HCT116 (cell line): ENCODE measurements around the gene CCDC70. TPM values are rescaled to one million over a fixed set of nuclear protein-coding genes. Genes with fewer than 3 reads are reported as not detected.

Experiments used
- ATAC-seq: fragments of 200-7000 bp; cut with Tn5 transposase; 2 replicates; pipeline ENCODE4 v1.9.1; 2020; ENCODE audit warnings: mild to moderate bottlenecking, moderate library complexity
- BruUV-seq: library from RNA; stranded (reverse); fragments of 400-500 nt; replicated peaks from 2 replicates; lab custom pipeline; 2021; lab: Mats Ljungman, UMichigan
- CTCF ChIA-PET: fragments of 300-600 bp; sonication (Branson Sonifier 250); formaldehyde crosslinking; loops from one replicate; lab custom pipeline; 2021; ENCODE audit warnings: antibody characterized with exemption; lab: Charles Lee
- POLR2A ChIA-PET: fragments of 300-600, 350-600 bp; sonication (Branson Sonifier 250); formaldehyde crosslinking; loops from one replicate; lab custom pipeline; 2021; ENCODE audit warnings: antibody characterized with exemption; lab: Charles Lee
- RAD21 ChIA-PET, 2 experiments: fragments of 300-600 bp; sonication (Branson Sonifier 250); formaldehyde crosslinking; loops; one replicate each; lab custom pipeline; 2023; ENCODE audit warnings: low total read pairs in 2 of 2; ENCODE audit not compliant: uncharacterized antibody in 2 of 2, unreplicated experiment in 2 of 2, low non-redundant PET in 1 of 2; lab: Charles Lee
- DNase-seq: peaks from one replicate; pipeline ENCODE4 v3.0.0-alpha.2; 2010; ENCODE audit warnings: low read depth, low spot score
- H2AFZ ChIP-seq: fragments of 200-600 bp; shearing (Covaris generic), sonication (generic); 2 replicates; pipeline ENCODE4 v1.6.1; 2017; ENCODE audit warnings: low read depth, mixed run types, mixed read lengths, antibody characterized with exemption, low read length; ENCODE audit not compliant: poor library complexity, severe bottlenecking
- H3K27ac ChIP-seq: 2 replicates; pipeline ENCODE4 v1.5.1; 2012; ENCODE audit warnings: low read depth, low read length
- H3K27me3 ChIP-seq: fragments of 200-600 bp; sonication (generic); 2 replicates; pipeline ENCODE4 v1.6.1; 2016; ENCODE audit warnings: mixed run types, low read length, mixed read lengths; ENCODE audit not compliant: insufficient read depth
- H3K36me3 ChIP-seq, 2 experiments: fragments of 200-500 bp in 1 of 2; fragments of 200-600 bp in 1 of 2; sonication (Bioruptor generic) in 1 of 2; sonication (generic) in 1 of 2; 2 replicates each; pipeline versions ENCODE4 v1.5.1 to v1.6.1; 2014 to 2016; ENCODE audit warnings: low read length in 2 of 2, inconsistent platforms in 1 of 2, mixed read lengths in 1 of 2, mixed run types in 1 of 2; ENCODE audit not compliant: insufficient read depth in 2 of 2, control insufficient read depth in 1 of 2
- H3K4me1 ChIP-seq, 2 experiments: fragments of 200-600 bp in 1 of 2; sonication (generic) in 1 of 2; 2 replicates each; pipeline versions ENCODE4 v1.5.1 to v1.6.1; 2012 to 2017; ENCODE audit warnings: low read length in 2 of 2, inconsistent platforms in 1 of 2, mild to moderate bottlenecking in 1 of 2, mixed read lengths in 1 of 2, mixed run types in 1 of 2, moderate library complexity in 1 of 2; ENCODE audit not compliant: insufficient read depth in 2 of 2, control insufficient read depth in 1 of 2
- H3K4me2 ChIP-seq: fragments of 200-600 bp; sonication (generic); 2 replicates; pipeline ENCODE4 v1.6.1; 2017; ENCODE audit warnings: mixed run types, low read length, mixed read lengths
- H3K4me3 ChIP-seq, 2 experiments: fragments of 200-600 bp in 1 of 2; sonication (generic) in 1 of 2; replicated peaks in 1 of 2; 2 replicates each; pipeline ENCODE4 v1.5.1; 2011 to 2016; ENCODE audit warnings: low read length in 2 of 2, control low read depth in 1 of 2, low read depth in 1 of 2, mild to moderate bottlenecking in 1 of 2, mixed read lengths in 1 of 2, mixed run types in 1 of 2
- H3K79me2 ChIP-seq: fragments of 200-600 bp; sonication (generic); 2 replicates; pipeline ENCODE4 v1.6.1; 2017; ENCODE audit warnings: mild to moderate bottlenecking, mixed run types, low read length, moderate library complexity, mixed read lengths; ENCODE audit not compliant: insufficient read depth
- H3K9ac ChIP-seq: fragments of 200-600 bp; sonication (generic); 2 replicates; pipeline ENCODE4 v1.6.1; 2016; ENCODE audit warnings: low read length, mixed read lengths
- H3K9me2 ChIP-seq: fragments of 200-600 bp; sonication (generic), shearing (Covaris generic); 2 replicates; pipeline ENCODE4 v1.6.1; 2017; ENCODE audit warnings: mixed run types, mild to moderate bottlenecking, moderate library complexity; ENCODE audit not compliant: insufficient read depth
- H3K9me3 ChIP-seq, 2 experiments: fragments of 200-500 bp in 1 of 2; fragments of 200-600 bp in 1 of 2; sonication (Bioruptor generic) in 1 of 2; sonication (generic) in 1 of 2; 2 replicates each; pipeline ENCODE4 v1.6.1; 2014 to 2017; ENCODE audit warnings: low read length in 2 of 2, mixed read lengths in 2 of 2, inconsistent platforms in 1 of 2, low read depth in 1 of 2, mild to moderate bottlenecking in 1 of 2, mixed run types in 1 of 2, moderate library complexity in 1 of 2; ENCODE audit not compliant: control insufficient read depth in 1 of 2, insufficient read depth in 1 of 2
- H4K20me1 ChIP-seq: fragments of 200-600 bp; sonication (generic), shearing (Covaris generic); 2 replicates; pipeline ENCODE4 v1.6.1; 2017; ENCODE audit warnings: mixed run types, mild to moderate bottlenecking, moderate library complexity; ENCODE audit not compliant: insufficient read depth
- ATF3 ChIP-seq: IDR thresholded peaks from 2 replicates; pipeline ENCODE4 v1.6.1; 2012
- EGR1 ChIP-seq: IDR thresholded peaks from 2 replicates; pipeline ENCODE4 v1.6.1; 2012; ENCODE audit warnings: low read depth
- ELF1 ChIP-seq: IDR thresholded peaks from 2 replicates; pipeline ENCODE4 v1.6.1; 2012; ENCODE audit warnings: low read depth, borderline replicate concordance
- EZH2 ChIP-seq: fragments of 200-600 bp; sonication (generic); IDR thresholded peaks from 2 replicates; pipeline ENCODE4 v1.6.1; 2017; ENCODE audit warnings: antibody characterized with exemption, mixed run types
- FOSL1 ChIP-seq: IDR thresholded peaks from 2 replicates; pipeline ENCODE4 v1.6.1; 2012; ENCODE audit warnings: low read depth
- MAX ChIP-seq: IDR thresholded peaks from 2 replicates; pipeline ENCODE4 v1.6.1; 2012
- SP1 ChIP-seq: IDR thresholded peaks from 2 replicates; pipeline ENCODE4 v1.6.1; 2012; ENCODE audit warnings: low read depth
- SRF ChIP-seq: IDR thresholded peaks from 2 replicates; pipeline ENCODE4 v1.6.1; 2012; ENCODE audit warnings: low read depth
- YY1 ChIP-seq: IDR thresholded peaks from 2 replicates; pipeline ENCODE4 v1.6.1; 2011; ENCODE audit warnings: low read length, low read depth, moderate library complexity, mild to moderate bottlenecking; ENCODE audit not compliant: insufficient replicate concordance; ENCODE audit errors: extremely low read depth
- ZNF274 ChIP-seq: fragments of 200-500 bp; sonication (Bioruptor generic); IDR thresholded peaks from 2 replicates; pipeline ENCODE4 v1.6.1; 2014; ENCODE audit warnings: mild to moderate bottlenecking, low read depth, low read length, inconsistent platforms
- intact Hi-C: fragments of 100-400 bp; cut with micrococcal nuclease; formaldehyde crosslinking; loops from 2 replicates; pipeline ENCODE4 v1.10.0; 2022
- total RNA-seq: library from RNA; stranded (reverse); gene quantifications from one replicate; pipeline ENCODE4 v1.2.1, GENCODE V29; 2021; ENCODE audit not compliant: unreplicated experiment

CCDC70 gene
- total RNA-seq, 1 experiment from 2014 or later = not detected

- no peaks in the 10 kb centered on the region; a peak in 1 of 4 replicates for H3K4me1 ChIP-seq
- H2AFZ ChIP-seq = no peak overlapping the region
- intact Hi-C loops = no loop called here
- H3K79me2 ChIP-seq = no peaks in the 10 kb centered on the region
- no peak overlapping the region for H3K4me2 ChIP-seq
- H3K27ac ChIP-seq = no peak overlapping the region
- H3K27me3 ChIP-seq = peaks cover 4% of the 10 kb centered on the region; the same call in 1 of the 2 replicates
- no TSS peak for BruUV-seq
- no peak for ATAC-seq
- no peaks in the 10 kb centered on the region for H3K36me3 ChIP-seq
- CTCF ChIA-PET = interaction anchor here (1.2 to 2.9 kb wide), 2 partner anchors 11 to 18 kb away, joined by 3 to 10 read pairs; partner anchors contain the start of gene TMEM272
- no peak overlapping the region for H3K9ac ChIP-seq
- H3K9me2 ChIP-seq = no peaks in the 10 kb centered on the region
- H4K20me1 ChIP-seq = no peaks in the 10 kb centered on the region
- TF ChIP-seq EZH2 = no peak
- TF ChIP-seq ZNF274 = no peak
- no peaks in the 10 kb centered on the region for H3K9me3 ChIP-seq
- H3K4me3 ChIP-seq = no peak overlapping the region
- POLR2A ChIA-PET = no interaction called here
- RAD21 ChIA-PET = no interaction called here
- DNase-seq = no peak
Measured at GRCh38 chr13:51833980-51834379, 27.8 kb upstream of the CCDC70 start.

GRCh38 chr13:51834581-51835171 lies 27.1 kb upstream of the CCDC70 start:
- Histone ChIP-seq H3K9me2 (no peaks in the 10 kb centered on the region), H3K9me3 (no peaks in the 10 kb centered on the region), H3K27me3 (peaks cover 4% of the 10 kb centered on the region; the same call in 1 of the 2 replicates), H3K36me3 (no peaks in the 10 kb centered on the region), H3K79me2 (no peaks in the 10 kb centered on the region), H4K20me1 (no peaks in the 10 kb centered on the region), H2AFZ (no peak overlapping the region), H3K4me1 (no peaks in the 10 kb centered on the region; a peak in 1 of 4 replicates), H3K9ac (no peak overlapping the region), H3K4me2 (no peak overlapping the region), H3K27ac (no peak overlapping the region), H3K4me3 (no peak overlapping the region)
- ChIA-PET CTCF (interaction anchor here (0.6 to 2.9 kb wide), 2 partner anchors 12 to 19 kb away, joined by 3 to 10 read pairs; no protein-coding TSS in a partner anchor), RAD21 (no interaction called here), POLR2A (no interaction called here)
- ATAC-seq = no peak
- intact Hi-C loops = no loop called here
- TF ChIP-seq SP1 = no peak
- TF ChIP-seq SRF = no peak
- TF ChIP-seq FOSL1 = no peak
- TF ChIP-seq YY1 = no peak
- TF ChIP-seq ATF3 = no peak
- no peak for TF ChIP-seq EGR1
- TF ChIP-seq MAX = no peak
- TF ChIP-seq ELF1 = no peak
- no TSS peak for BruUV-seq
- no peak for DNase-seq
